Activated CD4-positive, alpha-beta memory T cell treated with anti-CD3 and anti-CD28 coated beads for 36 hours (primary cell): ENCODE measurements around the gene NLRP3. TPM values are rescaled to one million over a fixed set of nuclear protein-coding genes. Genes with fewer than 3 reads are reported as not detected.
A peak's percentile ranks its signal among the peaks of the same experiment; 100 is the strongest.
"Not testable (repeated sequence)": the region's sequence is repeated elsewhere in the genome, so short reads cannot be mapped to it uniquely, and the experiment has no call there.

Experiments
- CTCF ChIA-PET: fragments of 350-600 bp; sonication (Branson Sonifier 250); formaldehyde crosslinking; loops from one replicate; lab custom pipeline; 2021; ENCODE audit warnings: antibody characterized with exemption, inconsistent platforms; lab: Charles Lee
- POLR2A ChIA-PET: fragments of 350-600 bp; sonication (Branson Sonifier 250); formaldehyde crosslinking; loops from one replicate; lab custom pipeline; 2021; ENCODE audit warnings: antibody characterized with exemption; lab: Charles Lee
- DNase-seq: peaks from one replicate; pipeline ENCODE4 v3.0.0-alpha.2; 2020
- H3K27ac Mint-ChIP-seq: one replicate; pipeline ENCODE4 v1.8.0; 2021; ENCODE audit warnings: mixed read lengths
- H3K27me3 Mint-ChIP-seq: one replicate; pipeline ENCODE4 v1.8.0; 2021; ENCODE audit warnings: mixed read lengths
- H3K36me3 Mint-ChIP-seq: one replicate; pipeline ENCODE4 v1.8.0; 2021; ENCODE audit warnings: mixed read lengths
- H3K4me1 Mint-ChIP-seq: one replicate; pipeline ENCODE4 v1.8.0; 2021; ENCODE audit warnings: low read depth, mixed read lengths
- H3K4me3 Mint-ChIP-seq: one replicate; pipeline ENCODE4 v1.8.0; 2021; ENCODE audit warnings: mild to moderate bottlenecking, mixed read lengths
- H3K9me3 Mint-ChIP-seq: one replicate; pipeline ENCODE4 v1.8.0; 2021; ENCODE audit warnings: mixed read lengths
- intact Hi-C: fragments of 100-400 bp; cut with micrococcal nuclease; formaldehyde crosslinking; loops from one replicate; pipeline ENCODE4 v1.15.1; 2023
- total RNA-seq, 2 experiments: library from RNA; stranded (reverse); gene quantifications; one replicate each; pipeline ENCODE4 v1.2.3, GENCODE V29; 2021

Gene NLRP3
- total RNA-seq, 2 experiments from 2014 or later = 0.97 to 1.5 TPM

GRCh38 chr1:247395075-247395474 lies 20.9 kb upstream of the NLRP3 start:
- intact Hi-C loops, H3K27ac Mint-ChIP-seq, H3K9me3 Mint-ChIP-seq, H3K36me3 Mint-ChIP-seq, POLR2A ChIA-PET, H3K27me3 Mint-ChIP-seq, DNase-seq, H3K4me1 Mint-ChIP-seq, H3K4me3 Mint-ChIP-seq: not testable (repeated sequence)
- CTCF ChIA-PET = interaction anchor here (2.7 kb wide), 1 partner anchor 22 kb away, joined by 21 read pairs; no protein-coding TSS in a partner anchor

DNA sequence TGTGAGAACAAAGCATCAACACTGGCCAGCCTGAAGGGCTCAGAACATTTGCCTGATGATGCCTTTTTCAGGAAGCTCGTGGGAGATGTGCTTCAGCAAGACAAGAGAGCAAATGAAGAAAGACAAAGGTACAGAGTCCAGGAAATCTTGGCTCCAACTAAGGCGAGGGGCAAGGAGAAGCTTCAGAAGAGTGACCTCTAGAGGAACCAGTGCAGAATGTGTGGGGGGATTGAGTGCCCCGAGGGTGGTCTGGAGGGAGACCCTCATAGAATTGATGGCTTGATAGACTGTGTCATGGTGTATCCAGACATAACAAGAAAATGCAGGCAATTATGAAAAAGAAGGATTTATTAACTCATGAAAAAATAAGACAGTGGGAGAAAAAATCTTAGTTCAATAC lies 15.3 kb upstream of the NLRP3 start:
- ChIA-PET POLR2A (no interaction called here), CTCF (no interaction called here)
- H3K4me3 Mint-ChIP-seq = no peak overlapping the region
- H3K9me3 Mint-ChIP-seq = no peaks in the 10 kb centered on the region
- H3K27ac Mint-ChIP-seq = no peak overlapping the region
- H3K4me1 Mint-ChIP-seq = no peaks in the 10 kb centered on the region
- DNase-seq = no peak
- no peaks in the 10 kb centered on the region for H3K36me3 Mint-ChIP-seq
- peaks cover 4% of the 10 kb centered on the region for H3K27me3 Mint-ChIP-seq
- intact Hi-C loops = loop anchor here (10.0 kb wide), 1 partner anchor 1066 kb away; no protein-coding TSS in a partner anchor

- Mint-ChIP-seq H3K9me3 (no peaks in the 10 kb centered on the region), H3K4me1 (peaks cover 5% of the 10 kb centered on the region), H3K27me3 (peaks cover 4% of the 10 kb centered on the region), H3K4me3 (no peak overlapping the region), H3K27ac (no peak overlapping the region), H3K36me3 (no peaks in the 10 kb centered on the region)
- ChIA-PET CTCF (interaction anchor here (1.8 kb wide), 1 partner anchor 12 kb away, joined by 8 read pairs; no protein-coding TSS in a partner anchor), POLR2A (no interaction called here)
- intact Hi-C loops = loop anchor here (10.0 kb wide), 1 partner anchor 1067 kb away; no protein-coding TSS in a partner anchor
- no peak for DNase-seq
These were observed 14.5 kb upstream of the NLRP3 start for GRCh38 chr1:247401310-247402119.

GRCh38 chr1:247402120-247402675 lies 13.8 kb upstream of the NLRP3 start:
- no peaks in the 10 kb centered on the region for H3K9me3 Mint-ChIP-seq
- H3K27me3 Mint-ChIP-seq = peaks cover 6% of the 10 kb centered on the region
- intact Hi-C loops = loop anchor here (10.0 kb wide), 1 partner anchor 1067 kb away; no protein-coding TSS in a partner anchor
- POLR2A ChIA-PET = no interaction called here
- no peak for DNase-seq
- CTCF ChIA-PET = interaction anchor here (0.7 to 1.8 kb wide), 2 partner anchors 12 to 103 kb away, joined by 3 to 8 read pairs; no protein-coding TSS in a partner anchor
- H3K4me1 Mint-ChIP-seq = peaks cover 12% of the 10 kb centered on the region
- no peak overlapping the region for H3K4me3 Mint-ChIP-seq
- H3K36me3 Mint-ChIP-seq = no peaks in the 10 kb centered on the region
- no peak overlapping the region for H3K27ac Mint-ChIP-seq

DNA sequence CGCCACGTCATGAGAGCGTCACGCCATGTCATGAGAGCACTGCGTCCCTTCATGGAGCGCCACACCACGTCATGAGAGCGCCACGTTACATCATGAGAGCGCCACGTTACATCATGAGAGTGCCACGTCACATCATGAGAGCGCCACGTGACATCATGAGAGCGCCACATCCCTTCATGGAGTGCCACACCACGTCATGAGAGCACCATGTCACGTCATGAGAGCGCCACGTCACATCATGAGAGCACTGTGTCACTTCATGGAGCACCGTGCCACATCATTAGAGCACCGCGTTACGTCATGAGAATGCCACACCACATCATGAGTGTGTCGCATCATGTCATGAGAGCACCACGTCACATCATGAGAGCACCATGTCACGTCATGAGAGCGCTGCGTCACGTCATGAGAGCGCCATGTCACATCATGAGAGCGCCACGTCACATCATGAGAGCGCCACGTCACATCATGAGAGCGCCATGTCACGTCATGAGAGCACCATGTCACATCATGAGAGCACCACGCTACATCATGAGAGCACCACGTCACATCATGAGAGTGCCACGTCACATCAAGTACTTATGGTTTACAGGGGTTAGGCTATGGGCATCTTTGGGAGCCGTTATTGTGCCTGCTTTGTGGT lies 9.8 kb upstream of the NLRP3 start:
- Mint-ChIP-seq H3K4me1 (peaks cover 43% of the 10 kb centered on the region), H3K4me3 (no peak overlapping the region), H3K27ac (no peak overlapping the region), H3K27me3 (peaks cover 6% of the 10 kb centered on the region), H3K9me3 (no peaks in the 10 kb centered on the region), H3K36me3 (no peaks in the 10 kb centered on the region)
- CTCF ChIA-PET = interaction anchor here (1.4 kb wide), 1 partner anchor 16 kb away, joined by 5 read pairs; no protein-coding TSS in a partner anchor
- POLR2A ChIA-PET = no interaction called here
- no peak for DNase-seq
- intact Hi-C loops = loop anchor here (2.0 to 10.0 kb wide), 3 partner anchors 15 to 1071 kb away; partner anchors contain the start of genes CNST and TFB2M

DNA sequence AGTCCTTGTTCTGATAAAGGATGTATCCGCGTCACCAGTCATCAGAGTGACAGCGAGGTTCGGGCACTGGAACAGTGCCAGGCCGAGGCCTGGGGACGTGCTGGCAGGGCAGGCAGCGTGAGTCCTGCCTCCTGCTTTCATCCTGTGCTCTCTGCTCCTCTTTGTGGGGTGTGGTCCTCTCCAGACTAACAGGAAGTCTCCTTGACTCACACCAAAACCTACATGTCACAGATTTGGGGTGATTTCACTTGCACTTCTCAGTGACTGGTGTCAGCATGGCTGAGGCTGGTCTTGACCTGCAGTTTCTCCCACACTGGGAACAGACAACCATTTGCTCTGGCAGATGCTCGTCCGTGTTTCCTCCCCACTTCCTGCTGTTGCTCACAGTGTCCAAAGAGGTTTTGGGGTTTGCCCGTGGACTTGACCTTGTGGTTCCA lies 8.8 kb upstream of the NLRP3 start:
- intact Hi-C loops = loop anchor here (1.0 to 10.0 kb wide), 4 partner anchors 14 to 1072 kb away; partner anchors contain the start of genes CNST and TFB2M
- ChIA-PET POLR2A (interaction anchor here (2.1 kb wide), 1 partner anchor 22 kb away, joined by 5 read pairs; no protein-coding TSS in a partner anchor), CTCF (no interaction called here)
- Mint-ChIP-seq H3K27ac (peak overlapping the region; percentile 63), H3K4me1 (peaks cover 43% of the 10 kb centered on the region), H3K4me3 (peak overlapping the region; percentile 45), H3K36me3 (no peaks in the 10 kb centered on the region), H3K9me3 (no peaks in the 10 kb centered on the region), H3K27me3 (peaks cover 6% of the 10 kb centered on the region)
- DNase-seq = peak; percentile 82

DNA sequence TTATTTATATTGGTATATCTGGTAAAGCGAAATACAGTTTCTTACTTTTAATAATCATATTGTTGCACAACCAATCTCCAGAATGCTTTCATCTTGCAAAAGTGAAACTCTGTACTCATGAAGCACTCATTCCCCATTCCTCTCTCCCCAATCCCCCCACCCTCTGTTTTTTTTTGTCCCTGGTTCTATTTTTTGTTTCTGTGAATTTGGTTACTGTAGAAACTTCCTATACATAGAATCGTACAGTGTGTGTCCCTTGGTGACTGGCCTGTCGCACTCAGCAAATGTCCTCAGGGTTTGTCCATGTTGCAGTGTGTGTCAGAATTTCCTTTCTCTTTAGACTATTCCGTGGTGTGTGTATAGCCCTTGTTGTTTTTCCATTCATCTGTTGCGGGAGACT lies 7.9 kb upstream of the NLRP3 start:
- DNase-seq = peak; percentile 18
- ChIA-PET POLR2A (interaction anchor here (2.1 kb wide), 1 partner anchor 22 kb away, joined by 5 read pairs; no protein-coding TSS in a partner anchor), CTCF (interaction anchor here (1.2 kb wide), 1 partner anchor 18 kb away, joined by 3 read pairs; no protein-coding TSS in a partner anchor)
- Mint-ChIP-seq H3K27ac (peak overlapping the region; percentile 26), H3K36me3 (no peaks in the 10 kb centered on the region), H3K9me3 (no peaks in the 10 kb centered on the region), H3K27me3 (peaks cover 6% of the 10 kb centered on the region), H3K4me1 (peaks cover 43% of the 10 kb centered on the region), H3K4me3 (peak overlapping the region; percentile 45)
- intact Hi-C loops = loop anchor here (5.0 to 10.0 kb wide), 2 partner anchors 841 to 1073 kb away; partner anchors contain the start of genes CNST and TFB2M

GRCh38 chr1:247409869-247410544 lies 6.0 kb upstream of the NLRP3 start:
- H3K36me3 Mint-ChIP-seq = no peaks in the 10 kb centered on the region
- intact Hi-C loops = loop anchor here (1.0 to 10.0 kb wide), 6 partner anchors 11 to 1075 kb away; partner anchors contain the start of genes AHCTF1, CNST, OR2B11 and TFB2M
- H3K27me3 Mint-ChIP-seq = peaks cover 10% of the 10 kb centered on the region
- DNase-seq = peak; percentile 76
- CTCF ChIA-PET = interaction anchor here (0.7 to 2.1 kb wide), 5 partner anchors 16 to 77 kb away, joined by 3 to 12 read pairs (median 3); no protein-coding TSS in a partner anchor
- H3K9me3 Mint-ChIP-seq = no peaks in the 10 kb centered on the region
- H3K4me3 Mint-ChIP-seq = peak overlapping the region; percentile 48
- peak overlapping the region; percentile 67 for H3K27ac Mint-ChIP-seq
- POLR2A ChIA-PET = interaction anchor here (1.2 kb wide), 1 partner anchor 20 kb away, joined by 5 read pairs; no protein-coding TSS in a partner anchor
- peaks cover 45% of the 10 kb centered on the region for H3K4me1 Mint-ChIP-seq

DNA sequence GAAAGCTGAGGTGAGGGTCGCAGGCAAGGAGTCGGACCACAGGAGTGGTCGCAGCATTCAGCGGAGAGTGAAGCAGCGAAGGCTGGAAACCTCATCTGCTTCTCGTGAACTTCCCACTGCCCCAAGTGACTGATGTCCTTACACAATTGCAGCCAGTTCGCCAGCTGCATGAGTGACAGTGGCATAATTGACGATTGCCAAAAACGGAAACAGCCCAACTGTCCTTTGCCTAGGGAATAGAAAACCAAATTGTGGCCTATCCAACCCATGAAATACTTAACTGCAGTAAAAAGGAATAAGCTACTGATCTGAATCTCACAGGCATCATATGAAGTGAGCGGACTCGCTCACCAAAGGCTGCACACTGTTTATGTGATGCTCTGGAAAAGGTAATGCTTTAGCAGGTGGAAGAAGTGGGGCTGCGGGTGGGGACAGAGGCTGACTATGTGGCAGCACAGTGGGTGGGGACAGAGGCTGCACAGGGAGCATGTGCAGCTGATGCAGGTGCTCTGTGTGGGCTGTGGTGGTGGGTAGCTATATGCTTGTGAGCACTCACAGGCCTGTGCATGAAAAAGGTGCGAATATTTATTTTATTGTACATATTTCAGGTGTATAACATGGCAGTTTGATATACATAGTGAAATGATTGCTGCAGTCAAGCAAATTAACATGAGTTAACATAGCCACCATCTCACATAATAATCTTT lies 4.2 kb upstream of the NLRP3 start:
- ChIA-PET CTCF (no interaction called here), POLR2A (no interaction called here)
- no peak overlapping the region for H3K4me3 Mint-ChIP-seq
- no peaks in the 10 kb centered on the region for H3K9me3 Mint-ChIP-seq
- intact Hi-C loops = loop anchor here (5.0 kb wide), 3 partner anchors 46 to 496 kb away; partner anchors contain the start of genes AHCTF1 and OR2B11
- peaks cover 55% of the 10 kb centered on the region for H3K4me1 Mint-ChIP-seq
- H3K27me3 Mint-ChIP-seq = peaks cover 8% of the 10 kb centered on the region
- no peaks in the 10 kb centered on the region for H3K36me3 Mint-ChIP-seq
- no peak for DNase-seq
- no peak overlapping the region for H3K27ac Mint-ChIP-seq

DNA sequence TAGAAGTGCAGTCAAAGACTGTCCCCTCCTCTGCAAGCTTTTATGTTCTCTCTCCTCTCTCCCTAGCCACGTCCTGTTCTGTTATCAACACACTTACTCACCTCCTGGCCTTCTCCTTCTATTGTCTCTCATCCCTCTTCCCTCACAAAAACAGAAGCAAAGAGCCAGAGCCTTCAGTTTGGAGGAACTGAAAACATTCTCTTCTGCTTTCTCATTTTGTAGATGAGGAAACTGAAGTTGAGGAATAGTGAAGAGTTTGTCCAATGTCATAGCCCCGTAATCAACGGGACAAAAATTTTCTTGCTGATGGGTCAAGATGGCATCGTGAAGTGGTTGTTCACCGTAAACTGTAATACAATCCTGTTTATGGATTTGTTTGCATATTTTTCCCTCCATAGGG lies 1.9 kb downstream of the NLRP3 start:
- intact Hi-C loops = no loop called here

More for the DNA sequence above, 1.9 kb downstream of the NLRP3 start:
- Mint-ChIP-seq H3K27me3 (peaks cover 6% of the 10 kb centered on the region), H3K36me3 (peaks cover 14% of the 10 kb centered on the region), H3K4me1 (peaks cover 62% of the 10 kb centered on the region), H3K4me3 (peak overlapping the region; percentile 5), H3K27ac (no peak overlapping the region), H3K9me3 (no peaks in the 10 kb centered on the region)
- CTCF ChIA-PET = interaction anchor here (3.7 kb wide), 1 partner anchor 28 kb away, joined by 20 read pairs; no protein-coding TSS in a partner anchor
- POLR2A ChIA-PET = no interaction called here
- no peak for DNase-seq
